ENCODE measurements around the gene SEC62. TPM values are rescaled to one million over a fixed set of nuclear protein-coding genes. Genes with fewer than 3 reads are reported as not detected.

SEC62 gene
- total and polyA plus RNA-seq, 2 donors (not counting 1 experiment from before 2014, with no cell fraction given), result 49.9 to 136 TPM

GRCh38 chr3:169966951-169967915 lies 626 bp downstream of the SEC62 start:
- Histone ChIP-seq H3K27ac (ENCODE audit: insufficient read depth, low read length) (peak overlapping the region; percentile 89), H3K9ac (ENCODE audit: insufficient read depth, low read length) (peak overlapping the region; percentile 90), H4K20me1 (ENCODE audit: control insufficient read depth, extremely low read depth, insufficient read depth, low read length) (peaks cover 4% of the 10 kb centered on the region), H3K79me2 (ENCODE audit: control insufficient read depth, insufficient read depth, low read length) (peaks cover 55% of the 10 kb centered on the region), H2AFZ (ENCODE audit: low read length) (peak overlapping the region; percentile 10), H3K4me1 (ENCODE audit: control insufficient read depth, extremely low read depth, insufficient read depth, low read length) (peaks cover 6% of the 10 kb centered on the region), H3K27me3 (ENCODE audit: control insufficient read depth, insufficient read depth, low read length) (no peaks in the 10 kb centered on the region), H3K4me3 (replicated peaks in 1 of 4; ENCODE audit: control extremely low read depth in 1 of 4, insufficient read depth in 1 of 4, low read depth in 3 of 4, low read length in 4 of 4) (peak overlapping the region; percentile 48 to 97 (median 66)), H3K4me2 (ENCODE audit: extremely low read depth, insufficient read depth, low read length) (peak overlapping the region; percentile 61), H3K36me3 (ENCODE audit: control insufficient read depth, insufficient read depth, low read length) (no peaks in the 10 kb centered on the region), H3K9me3 (ENCODE audit: control insufficient read depth, insufficient read depth, low read depth, low read length) (no peaks in the 10 kb centered on the region)
- TF ChIP-seq CTCF (conservative IDR thresholded peaks at IDR 0.05 in 1 of 2, IDR thresholded peaks at IDR 0.05 in 1 of 2; ENCODE audit: low read depth in 1 of 2, low read length in 2 of 2), result no peak
- no peak for TF ChIP-seq EZH2 (IDR thresholded peaks at IDR 0.05; ENCODE audit: low read length, missing control alignments)
- DNase-seq (ENCODE audit: low read depth in 2 of 2), result peak; percentile 57 to 66

GRCh38 chr3:169968224-169968885 lies 1.7 kb downstream of the SEC62 start:
- Histone ChIP-seq H3K36me3 (ENCODE audit: control insufficient read depth, insufficient read depth, low read length) (no peaks in the 10 kb centered on the region), H3K27ac (ENCODE audit: insufficient read depth, low read length) (no peak overlapping the region), H3K4me1 (ENCODE audit: control insufficient read depth, extremely low read depth, insufficient read depth, low read length) (peaks cover 6% of the 10 kb centered on the region), H3K4me2 (ENCODE audit: extremely low read depth, insufficient read depth, low read length) (peak overlapping the region; percentile 61), H3K9me3 (ENCODE audit: control insufficient read depth, insufficient read depth, low read depth, low read length) (no peaks in the 10 kb centered on the region), H4K20me1 (ENCODE audit: control insufficient read depth, extremely low read depth, insufficient read depth, low read length) (peaks cover 4% of the 10 kb centered on the region), H3K4me3 (replicated peaks in 1 of 4; ENCODE audit: control extremely low read depth in 1 of 4, insufficient read depth in 1 of 4, low read depth in 3 of 4, low read length in 4 of 4) (peak overlapping the region; percentile 48 to 97 (median 66)), H3K27me3 (ENCODE audit: control insufficient read depth, insufficient read depth, low read length) (no peaks in the 10 kb centered on the region), H2AFZ (ENCODE audit: low read length) (no peak overlapping the region), H3K79me2 (ENCODE audit: control insufficient read depth, insufficient read depth, low read length) (peaks cover 66% of the 10 kb centered on the region), H3K9ac (ENCODE audit: insufficient read depth, low read length) (no peak overlapping the region)
- no peak for DNase-seq (ENCODE audit: low read depth in 2 of 2)
- TF ChIP-seq CTCF (conservative IDR thresholded peaks at IDR 0.05 in 1 of 2, IDR thresholded peaks at IDR 0.05 in 1 of 2; ENCODE audit: low read depth in 1 of 2, low read length in 2 of 2) (no peak), EZH2 (IDR thresholded peaks at IDR 0.05; ENCODE audit: low read length, missing control alignments) (no peak)

All from fibroblast of lung (primary cell).